Fibroblast of lung (primary cell): ENCODE data around the gene CA9.

Source experiments
- EZH2 ChIP-seq: IDR thresholded peaks from 2 replicates; pipeline ENCODE4 v1.5.1; 2012; ENCODE audit warnings: low read length, control low read depth, mild to moderate bottlenecking; ENCODE audit errors: missing control alignments
- TF ChIP-seq, protein P1 (sequence below), 2 donors: IDR thresholded peaks in 1 of 2; conservative IDR thresholded peaks in 1 of 2; 1 replicate in 1 of 2; 2 replicates in 1 of 2; pipeline ENCODE4 v1.5.1; 2011 to 2012; ENCODE audit warnings: low read length in 2 of 2, control low read depth in 1 of 2, inconsistent platforms in 1 of 2, low read depth in 1 of 2, mild to moderate bottlenecking in 1 of 2

DNA sequence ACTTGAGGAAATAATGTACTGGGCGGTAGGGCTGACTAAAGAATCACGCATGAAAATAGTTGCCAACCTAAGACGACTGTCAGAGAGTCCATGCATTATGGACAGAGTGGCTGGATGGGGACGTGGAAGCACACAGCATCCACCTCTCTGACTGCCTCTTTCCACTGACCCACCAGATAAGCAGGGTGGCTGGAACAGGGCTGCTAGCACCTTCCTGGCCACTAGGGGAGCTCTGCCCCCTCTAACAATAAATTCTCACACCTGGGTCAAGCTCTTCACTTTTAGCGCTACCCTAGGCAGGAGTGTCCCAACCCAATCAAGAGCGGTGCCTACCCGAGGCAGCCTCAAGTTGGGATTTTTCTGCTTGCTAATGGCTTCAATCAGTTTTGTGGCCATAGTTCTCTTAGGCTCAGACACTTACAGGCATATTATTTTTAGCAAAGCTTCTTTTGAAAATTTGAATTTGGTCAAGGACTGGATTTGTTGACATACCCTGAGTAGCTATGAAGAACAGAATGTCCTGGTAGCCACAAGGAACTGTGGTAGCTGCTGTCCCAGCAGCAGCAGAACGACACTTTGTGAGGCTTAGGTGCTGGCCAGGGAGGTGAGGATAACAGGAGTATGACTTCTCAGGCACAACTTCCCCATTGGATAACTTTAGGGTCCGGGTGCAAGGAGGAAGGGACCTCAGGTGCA, 22.9 kb downstream of the CA9 start:
- TF ChIP-seq, protein P1, sequence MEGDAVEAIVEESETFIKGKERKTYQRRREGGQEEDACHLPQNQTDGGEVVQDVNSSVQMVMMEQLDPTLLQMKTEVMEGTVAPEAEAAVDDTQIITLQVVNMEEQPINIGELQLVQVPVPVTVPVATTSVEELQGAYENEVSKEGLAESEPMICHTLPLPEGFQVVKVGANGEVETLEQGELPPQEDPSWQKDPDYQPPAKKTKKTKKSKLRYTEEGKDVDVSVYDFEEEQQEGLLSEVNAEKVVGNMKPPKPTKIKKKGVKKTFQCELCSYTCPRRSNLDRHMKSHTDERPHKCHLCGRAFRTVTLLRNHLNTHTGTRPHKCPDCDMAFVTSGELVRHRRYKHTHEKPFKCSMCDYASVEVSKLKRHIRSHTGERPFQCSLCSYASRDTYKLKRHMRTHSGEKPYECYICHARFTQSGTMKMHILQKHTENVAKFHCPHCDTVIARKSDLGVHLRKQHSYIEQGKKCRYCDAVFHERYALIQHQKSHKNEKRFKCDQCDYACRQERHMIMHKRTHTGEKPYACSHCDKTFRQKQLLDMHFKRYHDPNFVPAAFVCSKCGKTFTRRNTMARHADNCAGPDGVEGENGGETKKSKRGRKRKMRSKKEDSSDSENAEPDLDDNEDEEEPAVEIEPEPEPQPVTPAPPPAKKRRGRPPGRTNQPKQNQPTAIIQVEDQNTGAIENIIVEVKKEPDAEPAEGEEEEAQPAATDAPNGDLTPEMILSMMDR (conservative IDR thresholded peaks at IDR 0.05 in 1 of 2, IDR thresholded peaks at IDR 0.05 in 1 of 2; ENCODE audit: low read depth in 1 of 2, low read length in 2 of 2), result peak; percentile 84 to 96
- no peak for TF ChIP-seq EZH2
